HEK293T (cell line): ENCODE data around the gene NCKAP5L.
A peak's percentile ranks its signal among the peaks of the same experiment; 100 is the strongest.

Experiments used
- CTCF ChIA-PET: fragments of 350-600 bp; formaldehyde crosslinking; extraction: SDS; loops from one replicate; lab custom pipeline; 2021; ENCODE audit warnings: antibody characterized with exemption, inconsistent platforms; lab: Yijun Ruan, JAX
- POLR2A ChIA-PET: fragments of 350-600 bp; formaldehyde crosslinking; extraction: SDS; loops from one replicate; lab custom pipeline; 2020; ENCODE audit warnings: antibody characterized with exemption, inconsistent platforms; lab: Yijun Ruan, JAX
- DNase-seq: peaks from one replicate; pipeline ENCODE4 v3.0.0; 2012; ENCODE audit warnings: mixed read lengths; ENCODE audit errors: extremely low spot score
- ARNT ChIP-seq: fragments of 450-650 bp; IDR thresholded peaks from 2 replicates; pipeline ENCODE4 v1.6.1; 2017; ENCODE audit warnings: mild to moderate bottlenecking
- BHLHE40 ChIP-seq: fragments of 450-650 bp; IDR thresholded peaks from 2 replicates; pipeline ENCODE4 v1.6.1; 2016; ENCODE audit warnings: mild to moderate bottlenecking, moderate library complexity, borderline replicate concordance
- CTBP1 ChIP-seq: fragments of 450-650 bp; IDR thresholded peaks from 2 replicates; pipeline ENCODE4 v1.6.1; 2016; ENCODE audit warnings: borderline replicate concordance
- ELF4 ChIP-seq: fragments of 450-650 bp; IDR thresholded peaks from 2 replicates; pipeline ENCODE4 v1.6.1; 2017; ENCODE audit warnings: antibody characterized with exemption
- FOXA1 ChIP-seq: fragments of 450-650 bp; IDR thresholded peaks from 2 replicates; pipeline ENCODE4 v1.6.1; 2016; ENCODE audit warnings: mild to moderate bottlenecking
- FOXK2 ChIP-seq: fragments of 450-650 bp; IDR thresholded peaks from 2 replicates; pipeline ENCODE4 v1.6.1; 2016; ENCODE audit warnings: mild to moderate bottlenecking
- FOXM1 ChIP-seq: fragments of 450-650 bp; IDR thresholded peaks from 2 replicates; pipeline ENCODE4 v1.6.1; 2017; ENCODE audit warnings: mild to moderate bottlenecking, borderline replicate concordance
- HDGF ChIP-seq: fragments of 450-650 bp; IDR thresholded peaks from 2 replicates; pipeline ENCODE4 v1.6.1; 2017; ENCODE audit warnings: antibody characterized with exemption, borderline replicate concordance
- L3MBTL2 ChIP-seq: fragments of 450-650 bp; conservative IDR thresholded peaks from 2 replicates; pipeline ENCODE4 v1.6.1; 2016; ENCODE audit warnings: mild to moderate bottlenecking
- LEF1 ChIP-seq: fragments of 450-650 bp; IDR thresholded peaks from 2 replicates; pipeline ENCODE4 v1.6.1; 2017; ENCODE audit warnings: mild to moderate bottlenecking, borderline replicate concordance
- NFRKB ChIP-seq: fragments of 450-650 bp; IDR thresholded peaks from 2 replicates; pipeline ENCODE4 v1.6.1; 2016; ENCODE audit warnings: mild to moderate bottlenecking, moderate library complexity
- SP1 ChIP-seq: fragments of 450-650 bp; IDR thresholded peaks from 2 replicates; pipeline ENCODE4 v1.6.1; 2017
- SUZ12 ChIP-seq: fragments of 450-650 bp; IDR thresholded peaks from 2 replicates; pipeline ENCODE4 v1.6.1; 2016; ENCODE audit warnings: mild to moderate bottlenecking
- TARDBP ChIP-seq: fragments of 450-650 bp; IDR thresholded peaks from 2 replicates; pipeline ENCODE4 v1.6.1; 2016
- ZNF384 ChIP-seq: fragments of 450-650 bp; IDR thresholded peaks from 2 replicates; pipeline ENCODE4 v1.6.1; 2016
- TF ChIP-seq, protein P1 (sequence below): fragments of 450-650 bp; IDR thresholded peaks from 2 replicates; pipeline ENCODE4 v1.6.1; 2016

Gene NCKAP5L

DNA sequence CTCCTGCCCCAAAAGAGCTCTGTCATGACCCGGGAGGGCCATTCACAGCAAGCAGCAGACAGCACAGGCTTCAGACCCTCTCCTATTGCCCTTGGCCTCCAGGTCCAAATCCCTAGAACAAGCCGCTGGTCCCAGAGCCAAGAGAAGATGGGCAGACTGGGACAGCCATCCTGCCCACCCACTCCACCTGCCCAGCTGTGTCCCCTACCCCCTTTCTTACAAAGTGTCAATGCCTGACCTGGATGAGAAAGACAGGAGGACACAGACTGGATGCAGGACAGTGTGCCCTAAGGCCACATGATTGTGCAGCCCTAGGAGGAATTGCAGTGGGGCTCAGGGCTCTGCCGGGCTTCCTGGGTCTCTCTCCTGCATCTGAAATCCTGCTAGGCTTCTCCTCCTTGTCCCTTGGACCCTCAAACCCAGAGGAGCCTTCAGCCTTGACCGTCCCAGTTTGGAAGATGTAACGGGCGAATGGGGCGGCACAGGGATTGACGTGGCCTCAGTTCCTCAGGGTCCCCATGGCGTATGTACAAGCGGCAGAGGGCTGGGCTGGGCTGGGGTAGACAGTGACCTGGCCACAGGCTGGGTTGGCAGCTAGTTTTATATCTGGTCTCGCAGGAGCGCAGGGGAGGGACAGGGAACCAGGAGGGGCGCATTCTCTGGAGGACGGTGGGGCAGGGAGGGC is 41.7 kb upstream of the NCKAP5L start:
- DNase-seq, result no peak
- CTCF ChIA-PET, result interaction anchor here (0.7 to 2.2 kb wide), 7 partner anchors 34 to 215 kb away, joined by 3 to 7 read pairs (median 3); partner anchors contain the start of gene SMARCD1
- POLR2A ChIA-PET, result interaction anchor here (0.7 to 1.5 kb wide), 4 partner anchors 27 to 186 kb away, joined by 3 to 6 read pairs (median 4); partner anchors contain the start of gene BCDIN3D
- TF ChIP-seq SUZ12 (no peak), NFRKB (no peak), ELF4 (no peak), BHLHE40 (no peak), L3MBTL2 (no peak), ARNT (no peak), TARDBP (no peak), ZNF384 (no peak), FOXM1 (no peak), HDGF (no peak), CTBP1 (no peak), FOXK2 (no peak), LEF1 (no peak), SP1 (no peak), FOXA1 (no peak)
- TF ChIP-seq, protein P1, sequence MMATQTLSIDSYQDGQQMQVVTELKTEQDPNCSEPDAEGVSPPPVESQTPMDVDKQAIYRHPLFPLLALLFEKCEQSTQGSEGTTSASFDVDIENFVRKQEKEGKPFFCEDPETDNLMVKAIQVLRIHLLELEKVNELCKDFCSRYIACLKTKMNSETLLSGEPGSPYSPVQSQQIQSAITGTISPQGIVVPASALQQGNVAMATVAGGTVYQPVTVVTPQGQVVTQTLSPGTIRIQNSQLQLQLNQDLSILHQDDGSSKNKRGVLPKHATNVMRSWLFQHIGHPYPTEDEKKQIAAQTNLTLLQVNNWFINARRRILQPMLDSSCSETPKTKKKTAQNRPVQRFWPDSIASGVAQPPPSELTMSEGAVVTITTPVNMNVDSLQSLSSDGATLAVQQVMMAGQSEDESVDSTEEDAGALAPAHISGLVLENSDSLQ, result no peak

DNA sequence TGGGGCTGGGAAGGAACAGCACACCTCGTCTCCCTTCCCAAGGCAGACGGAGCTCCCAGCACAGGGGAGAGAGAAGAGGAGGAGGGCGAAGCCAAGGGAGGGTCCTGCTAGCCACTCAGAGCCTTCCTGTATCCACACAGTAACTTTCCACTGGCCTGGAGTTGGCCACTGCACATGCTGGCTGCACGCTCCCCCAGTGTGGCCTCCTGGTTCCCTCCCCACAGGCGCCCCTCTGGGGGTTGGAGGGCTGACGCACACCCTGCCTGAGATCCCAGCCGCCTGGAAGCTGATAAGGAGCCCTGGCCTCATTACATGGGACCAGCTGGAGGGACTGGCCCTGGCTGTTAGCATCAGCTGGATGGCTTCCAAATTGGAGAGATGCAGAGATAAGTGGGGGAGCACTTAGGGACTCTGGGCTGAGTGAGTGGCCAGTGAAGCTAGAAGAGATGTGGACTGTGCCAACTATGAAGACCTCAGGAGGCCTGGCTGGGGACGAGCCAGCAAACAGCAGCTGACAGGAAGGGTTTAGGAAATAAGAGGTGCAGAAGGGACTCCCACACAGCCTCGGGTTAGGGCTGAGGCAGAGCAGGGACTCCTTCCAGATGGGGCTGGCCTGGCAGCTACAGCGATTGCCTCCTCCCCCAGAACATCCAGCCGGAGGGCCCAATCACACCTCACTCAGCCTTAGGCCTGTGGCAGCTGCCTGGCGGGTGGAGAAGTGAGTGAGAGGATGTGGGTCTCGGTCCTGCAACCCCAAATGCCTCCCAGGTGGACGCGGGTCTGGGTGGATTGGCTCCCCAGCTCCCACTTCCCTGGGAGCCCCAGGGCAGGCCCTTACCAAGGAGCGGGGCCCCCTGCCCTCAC is 41.0 kb upstream of the NCKAP5L start:
- no peak for TF ChIP-seq SUZ12
- no peak for TF ChIP-seq FOXA1
- TF ChIP-seq HDGF, result no peak
- CTCF ChIA-PET, result interaction anchor here (0.7 to 3.5 kb wide), 8 partner anchors 33 to 216 kb away, joined by 3 to 25 read pairs (median 3); partner anchors contain the start of gene SMARCD1
- DNase-seq, result peak; percentile 55
- POLR2A ChIA-PET, result interaction anchor here (0.7 to 1.5 kb wide), 7 partner anchors 26 to 186 kb away, joined by 3 to 8 read pairs (median 4); partner anchors contain the start of gene BCDIN3D

DNA sequence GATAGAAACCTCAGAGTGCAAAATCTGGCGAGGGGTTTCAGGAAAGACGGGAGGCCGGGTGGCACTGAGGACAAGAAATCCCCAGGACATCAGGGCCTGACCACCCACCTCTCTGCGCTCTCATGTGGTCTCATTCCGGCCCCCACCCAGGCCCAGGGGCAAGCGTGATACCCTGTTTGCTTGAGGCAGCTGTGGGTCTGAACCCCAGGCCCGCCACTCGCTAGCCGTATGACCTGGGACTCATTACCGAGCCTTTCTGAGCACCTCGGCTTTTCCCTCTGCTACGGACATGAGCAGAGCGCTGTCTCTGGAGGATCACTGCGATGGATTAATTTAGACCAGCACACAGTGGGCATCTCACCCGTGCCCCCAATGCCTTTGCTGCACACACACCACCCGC is 40.2 kb upstream of the NCKAP5L start:
- CTCF ChIA-PET, result interaction anchor here (1.0 to 3.5 kb wide), 5 partner anchors 14 to 202 kb away, joined by 3 to 25 read pairs (median 5); no protein-coding TSS in a partner anchor

DNA sequence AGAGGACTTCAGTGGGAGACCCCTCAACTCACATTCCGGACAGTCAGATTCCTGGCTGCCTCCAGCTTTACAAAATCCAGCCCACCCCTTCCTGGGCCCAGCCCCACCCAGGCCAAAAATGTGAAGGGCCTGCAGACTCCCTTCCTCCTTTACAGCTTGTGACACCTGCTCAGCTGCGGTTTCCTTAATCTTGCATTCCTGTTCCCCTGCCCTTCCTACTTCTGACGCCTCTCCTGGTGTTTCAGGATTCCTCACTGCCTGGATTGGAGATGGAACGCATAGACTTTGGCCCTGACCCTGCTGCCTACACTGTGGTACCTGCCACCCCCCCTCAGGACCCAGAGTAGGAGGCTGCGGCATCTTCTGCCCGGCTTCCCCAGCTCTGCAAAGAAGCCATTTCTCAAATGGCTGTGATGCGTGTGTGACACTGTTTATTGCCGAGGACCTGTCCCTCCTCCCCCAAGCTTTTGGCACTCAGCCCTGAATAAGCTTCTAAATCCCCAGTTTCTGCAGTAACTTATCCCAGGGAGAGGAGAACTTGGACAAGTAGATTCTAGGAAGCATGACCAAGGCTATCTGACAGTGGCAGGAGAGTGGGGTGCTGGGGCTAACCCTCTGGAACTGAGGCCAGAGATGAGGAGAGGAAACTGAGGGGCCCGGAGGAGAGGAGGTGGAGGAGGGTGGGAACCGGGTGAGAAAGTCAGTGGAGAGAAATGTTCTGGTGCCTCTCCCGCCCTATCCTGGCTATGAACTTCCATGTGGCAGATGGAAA is 39.5 kb upstream of the NCKAP5L start:
- TF ChIP-seq SUZ12, result no peak
- no peak for TF ChIP-seq NFRKB
- no peak for TF ChIP-seq FOXM1
- no peak for TF ChIP-seq LEF1
- TF ChIP-seq HDGF, result no peak
- TF ChIP-seq ZNF384, result no peak
- ChIA-PET CTCF (interaction anchor here (0.7 to 3.5 kb wide), 7 partner anchors 13 to 203 kb away, joined by 3 to 25 read pairs (median 4); no protein-coding TSS in a partner anchor), POLR2A (interaction anchor here (0.7 to 2.3 kb wide), 5 partner anchors 14 to 126 kb away, joined by 3 to 11 read pairs (median 4); partner anchors contain the start of genes BCDIN3D and TMBIM6)
- no peak for DNase-seq

More for the DNA sequence above, 40.2 kb upstream of the NCKAP5L start:
- no peak for TF ChIP-seq FOXK2
- no peak for TF ChIP-seq LEF1
- no peak for TF ChIP-seq L3MBTL2
- no peak for TF ChIP-seq TARDBP
- TF ChIP-seq ZNF384, result no peak
- no peak for TF ChIP-seq ELF4
- TF ChIP-seq CTBP1, result no peak
- TF ChIP-seq SUZ12, result no peak
- TF ChIP-seq HDGF, result no peak
- TF ChIP-seq SP1, result no peak
- TF ChIP-seq ARNT, result no peak
- no peak for TF ChIP-seq FOXM1
- no peak for TF ChIP-seq NFRKB
- no peak for TF ChIP-seq BHLHE40
- TF ChIP-seq FOXA1, result no peak
- TF ChIP-seq, protein P1, result no peak
- POLR2A ChIA-PET, result interaction anchor here (0.7 to 2.3 kb wide), 7 partner anchors 25 to 127 kb away, joined by 3 to 11 read pairs (median 4); partner anchors contain the start of gene BCDIN3D
- DNase-seq, result no peak

DNA sequence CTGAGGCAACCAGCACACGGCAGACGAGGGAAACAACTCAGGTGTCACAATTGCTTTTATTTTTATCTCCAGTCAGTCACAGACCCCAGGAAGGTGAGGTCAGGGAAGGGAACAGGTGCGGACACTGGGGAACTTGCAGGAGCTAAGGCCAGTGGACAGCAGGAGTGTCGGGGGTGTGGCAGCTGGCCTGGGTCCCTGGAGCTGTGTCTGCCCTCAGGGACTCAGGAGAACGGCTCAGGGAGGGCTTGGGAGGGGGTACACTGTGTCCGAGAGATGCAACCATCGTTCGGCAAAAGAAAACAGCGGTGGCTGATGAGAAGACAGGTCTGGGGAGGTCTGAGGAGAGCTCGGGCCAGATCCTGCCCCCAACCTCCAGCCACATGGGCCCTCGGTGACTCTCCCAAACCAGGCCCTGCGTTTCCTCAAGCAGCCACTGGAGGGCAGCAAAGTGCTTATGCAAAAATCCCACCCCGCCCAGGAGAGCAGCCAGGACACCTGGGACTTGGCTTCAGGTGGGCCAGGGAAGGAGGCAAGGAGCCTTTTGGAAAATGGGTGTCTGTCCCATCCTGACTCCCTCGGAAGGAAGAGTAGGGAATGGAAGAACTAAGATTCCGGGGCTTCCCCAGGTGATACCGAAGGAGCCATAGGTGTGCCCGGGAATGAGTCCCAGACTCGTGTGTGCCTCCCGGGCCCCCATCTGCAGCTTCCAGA is 38.8 kb upstream of the NCKAP5L start:
- TF ChIP-seq ELF4 (no peak), LEF1 (no peak)
- CTCF ChIA-PET, result interaction anchor here (0.7 to 3.5 kb wide), 12 partner anchors 12 to 204 kb away, joined by 3 to 25 read pairs (median 4); partner anchors contain the start of genes BCDIN3D and TMBIM6
- POLR2A ChIA-PET, result interaction anchor here (0.7 to 2.3 kb wide), 4 partner anchors 14 to 126 kb away, joined by 3 to 11 read pairs (median 4); partner anchors contain the start of genes BCDIN3D and TMBIM6
- DNase-seq, result peak; percentile 89
